Bronchial epithelial cell (primary cell): Measurements from ENCODE around the gene FGD4. TPM values are rescaled to one million over a fixed set of nuclear protein-coding genes. Genes with fewer than 3 reads are reported as not detected.

Source experiments
- DNase-seq: peaks from one replicate; pipeline ENCODE4 v3.0.0-alpha.2; 2010; ENCODE audit warnings: low read depth
- FAIRE-seq: peaks from 2 replicates; lab custom pipeline; 2011; peaks lifted over from hg19 to GRCh38; lab: Jason Lieb, UNC
- H3K27me3 ChIP-seq: 2 replicates; pipeline ENCODE4 v1.5.1; 2011; ENCODE audit warnings: low read length; ENCODE audit not compliant: control insufficient read depth, insufficient read depth
- H3K36me3 ChIP-seq: 2 replicates; pipeline ENCODE4 v1.5.1; 2011; ENCODE audit warnings: low read length; ENCODE audit not compliant: control insufficient read depth, insufficient read depth
- H3K4me3 ChIP-seq: 2 replicates; pipeline ENCODE4 v1.5.1; 2011; ENCODE audit warnings: mild to moderate bottlenecking, low read depth, low read length, control low read depth
- CTCF ChIP-seq: IDR thresholded peaks from 2 replicates; pipeline ENCODE4 v1.5.1; 2011; ENCODE audit warnings: mild to moderate bottlenecking, moderate library complexity, low read length, control low read depth, inconsistent platforms; ENCODE audit not compliant: insufficient read depth, severe bottlenecking
- total RNA-seq: library from RNA; depleted of rRNA; stranded (reverse); fragments of >200 nt; gene quantifications from 2 replicates; pipeline ENCODE4 v1.2.1, GENCODE V29; 2014

FGD4 gene
- total RNA-seq = 22.9 and 24.8 TPM in 2 replicates

DNA sequence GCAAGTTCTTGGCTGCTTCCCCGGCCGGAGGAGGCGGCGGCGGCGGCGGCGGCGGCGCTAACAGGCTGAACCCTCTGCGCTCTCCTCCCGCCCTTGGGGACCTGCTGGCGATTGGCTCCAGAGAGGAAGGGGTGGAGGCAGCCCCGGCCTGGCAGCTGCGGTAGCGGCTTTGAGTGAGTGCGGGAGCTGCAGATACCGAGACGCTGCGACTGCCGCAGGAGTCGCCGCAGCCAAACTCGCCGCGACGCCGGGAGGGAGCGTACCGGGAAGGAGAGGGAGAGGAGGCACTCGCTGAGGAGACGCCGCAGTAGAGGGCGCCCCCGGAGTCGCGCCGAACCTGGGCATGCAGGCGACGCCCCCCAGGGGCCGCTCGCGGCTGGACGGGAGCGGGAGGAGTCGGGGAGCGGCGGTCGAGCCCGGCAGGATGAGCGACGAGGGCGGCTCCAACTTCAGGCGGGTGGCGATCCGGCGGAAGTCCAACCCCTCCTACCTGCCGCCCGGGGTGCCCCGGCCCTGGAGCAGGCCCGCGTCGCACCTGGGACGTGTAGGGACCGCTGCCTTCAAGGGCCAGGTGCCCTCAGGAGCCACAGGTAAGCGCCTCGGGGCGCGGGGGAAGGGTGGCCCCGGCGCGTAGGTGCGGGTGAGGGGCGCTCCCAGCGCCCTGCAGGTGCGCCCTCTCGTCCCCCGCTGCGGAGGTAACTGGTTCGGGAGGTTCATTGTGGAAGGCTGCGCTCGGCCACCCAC lies at the start of gene FGD4:
FGD4 (plus strand) TSS at position 189 of the 744 bp plus-strand sequence.
- no peak for FAIRE-seq
- H3K36me3 ChIP-seq = no peaks in the 10 kb centered on the region
- peak; percentile 63 for TF ChIP-seq CTCF

GRCh38 chr12:32353540-32353939 lies 45.8 kb upstream of the FGD4 start:
- Histone ChIP-seq H3K4me3 (no peak overlapping the region), H3K27me3 (no peaks in the 10 kb centered on the region), H3K36me3 (no peaks in the 10 kb centered on the region)
- FAIRE-seq (no peak), DNase-seq (no peak)
- TF ChIP-seq CTCF = no peak

More for the DNA sequence above, at the start of gene FGD4:
- DNase-seq = peak; percentile 79
- peak within 1 kb of the TSS; percentile 95 for H3K4me3 ChIP-seq
- H3K27me3 ChIP-seq = no peaks in the 10 kb centered on the region

GRCh38 chr12:32357601-32358249 lies 41.6 kb upstream of the FGD4 start:
- DNase-seq = no peak
- no peak for FAIRE-seq
- Histone ChIP-seq H3K4me3 (no peak overlapping the region), H3K36me3 (no peaks in the 10 kb centered on the region), H3K27me3 (no peaks in the 10 kb centered on the region)
- TF ChIP-seq CTCF = no peak

- no peaks in the 10 kb centered on the region for H3K27me3 ChIP-seq
- FAIRE-seq (no peak), DNase-seq (no peak)
- H3K36me3 ChIP-seq = no peaks in the 10 kb centered on the region
- no peak for TF ChIP-seq CTCF
- no peak overlapping the region for H3K4me3 ChIP-seq
Observed at GRCh38 chr12:32360956-32361355, 38.4 kb upstream of the FGD4 start.

GRCh38 chr12:32362892-32363291 lies 36.5 kb upstream of the FGD4 start:
- no peaks in the 10 kb centered on the region for H3K27me3 ChIP-seq
- DNase-seq = no peak
- no peak for TF ChIP-seq CTCF
- no peaks in the 10 kb centered on the region for H3K36me3 ChIP-seq
- no peak for FAIRE-seq
- H3K4me3 ChIP-seq = no peak overlapping the region
